GM18505 (cell line): ENCODE measurements around the gene CPEB3.
"Not testable (repeated sequence)": the region's sequence is repeated elsewhere in the genome, so short reads cannot be mapped to it uniquely, and the experiment has no call there.

Experiments
- ATAC-seq: cut with Tn5 transposase; IDR thresholded peaks from one replicate; pipeline ENCODE4 v1.9.1; 2021; ENCODE audit not compliant: unreplicated experiment
- POLR2A ChIP-seq: IDR thresholded peaks from 4 replicates; pipeline ENCODE4 v1.6.1; 2011; ENCODE audit warnings: borderline replicate concordance; ENCODE audit not compliant: insufficient read depth, insufficient read length; ENCODE audit errors: extremely low read depth

Gene CPEB3

DNA sequence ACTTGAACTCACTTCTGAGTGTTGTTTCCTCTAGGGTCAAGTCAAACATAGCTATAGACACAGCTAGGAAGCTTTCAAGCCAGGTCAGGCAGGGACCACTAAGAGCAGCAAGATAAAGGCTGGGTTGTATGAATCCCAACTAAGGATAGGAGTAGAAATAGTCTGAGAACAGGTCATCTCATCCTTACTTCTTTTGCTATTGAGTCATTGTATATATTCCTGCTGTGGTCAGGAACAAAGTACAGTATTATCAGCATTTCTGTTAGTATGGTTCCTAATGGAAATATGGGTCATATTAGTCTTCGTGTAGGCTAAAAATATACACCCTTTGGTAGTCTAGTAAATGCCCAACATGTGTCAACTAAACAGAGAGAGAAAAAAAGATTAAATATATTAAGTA lies 222.0 kb downstream of the CPEB3 start:
- no peak for ATAC-seq
- TF ChIP-seq POLR2A = no peak

- no peak for ATAC-seq
- no peak for TF ChIP-seq POLR2A
Measured at GRCh38 chr10:92066386-92066785, 224.5 kb downstream of the CPEB3 start.

GRCh38 chr10:92064506-92064905 lies 226.4 kb downstream of the CPEB3 start:
- no peak for ATAC-seq
- TF ChIP-seq POLR2A = no peak

GRCh38 chr10:92062273-92062672 lies 228.6 kb downstream of the CPEB3 start:
- ATAC-seq = no peak
- TF ChIP-seq POLR2A = no peak

- TF ChIP-seq POLR2A = no peak
- ATAC-seq = no peak
Measured at GRCh38 chr10:92054807-92055206, 236.1 kb downstream of the CPEB3 start.

DNA sequence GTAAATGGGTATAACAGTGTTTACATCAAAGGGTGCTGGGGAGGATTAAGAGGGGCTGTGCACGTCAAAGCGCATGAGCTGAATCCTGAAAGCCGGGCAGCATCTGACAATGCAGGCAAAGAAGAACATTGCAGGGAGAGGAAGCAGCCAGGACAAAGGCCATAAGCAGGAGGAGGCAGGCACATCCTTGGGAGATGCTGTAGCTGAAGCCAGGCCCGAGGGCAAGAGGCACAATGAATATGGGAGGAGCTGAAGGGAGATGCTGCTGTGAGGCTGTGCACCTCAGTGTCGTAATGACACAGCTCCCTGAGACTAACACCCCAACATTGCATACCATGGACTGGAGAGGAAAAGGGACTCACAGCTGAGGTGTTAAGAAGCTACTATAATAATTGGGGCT lies 238.1 kb downstream of the CPEB3 start:
- no peak for ATAC-seq

DNA sequence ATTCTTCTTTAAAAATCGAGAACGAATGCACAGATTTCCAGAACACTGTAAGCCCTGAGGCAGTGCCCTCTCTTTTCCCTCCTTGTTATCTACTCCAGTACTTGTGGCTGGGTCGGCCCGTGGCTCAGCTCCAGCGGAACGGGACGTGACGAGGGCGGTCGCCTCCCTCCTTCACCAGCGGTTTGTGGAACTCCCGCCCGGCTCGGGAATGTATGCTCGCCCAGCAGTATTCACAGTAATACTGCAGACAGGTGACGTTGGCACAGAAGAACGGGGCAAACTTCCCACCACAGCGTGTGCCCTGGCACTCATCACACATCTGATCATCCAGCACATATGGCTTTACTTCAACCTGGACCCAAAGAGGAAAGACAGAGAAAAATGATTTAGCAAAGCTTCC lies 238.8 kb downstream of the CPEB3 start:
- TF ChIP-seq POLR2A = no peak
- no peak for ATAC-seq

More for the DNA sequence above, 238.1 kb downstream of the CPEB3 start:
- no peak for TF ChIP-seq POLR2A

DNA sequence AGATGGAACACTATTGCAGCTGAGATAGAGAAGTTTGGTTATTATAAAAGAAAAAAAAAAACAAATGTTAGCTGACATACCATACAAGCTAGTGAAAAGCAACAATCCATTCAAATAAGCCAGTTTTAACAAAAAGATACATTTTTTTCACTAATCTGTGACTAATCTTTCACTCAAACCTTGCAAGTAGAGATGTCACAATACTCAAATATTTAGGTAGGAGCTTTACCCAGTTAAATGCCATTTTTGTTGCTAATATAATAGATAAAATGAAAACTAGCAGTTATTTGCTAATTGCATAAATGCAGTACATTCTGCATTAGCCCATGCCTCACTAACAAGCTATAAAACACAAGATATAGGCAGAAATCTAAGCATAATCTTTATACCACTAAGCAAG lies 243.7 kb downstream of the CPEB3 start:
- no peak for TF ChIP-seq POLR2A
- no peak for ATAC-seq

- no peak for ATAC-seq
- no peak for TF ChIP-seq POLR2A
Measured at GRCh38 chr10:92045641-92046106, 245.2 kb downstream of the CPEB3 start.

DNA sequence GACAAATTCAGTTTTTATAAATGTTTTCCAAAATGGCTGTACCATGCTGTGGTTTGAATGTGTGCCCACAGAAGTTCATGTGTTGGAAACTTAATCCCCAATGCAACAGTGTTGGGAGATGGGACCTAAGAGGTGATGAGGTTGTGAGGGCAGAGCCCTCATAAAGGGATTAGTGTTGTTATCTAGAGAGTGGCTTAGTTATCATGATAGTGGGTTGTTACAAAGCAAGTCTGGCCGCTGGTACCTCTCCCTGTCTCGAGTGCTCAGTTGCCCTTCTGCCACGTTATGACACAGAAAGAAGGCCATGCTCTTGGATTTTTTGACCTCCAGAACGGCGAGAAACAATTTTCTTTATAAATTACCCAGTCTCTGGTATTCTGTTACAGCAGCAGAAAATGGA lies 248.3 kb downstream of the CPEB3 start:
- no peak for ATAC-seq
- no peak for TF ChIP-seq POLR2A

DNA sequence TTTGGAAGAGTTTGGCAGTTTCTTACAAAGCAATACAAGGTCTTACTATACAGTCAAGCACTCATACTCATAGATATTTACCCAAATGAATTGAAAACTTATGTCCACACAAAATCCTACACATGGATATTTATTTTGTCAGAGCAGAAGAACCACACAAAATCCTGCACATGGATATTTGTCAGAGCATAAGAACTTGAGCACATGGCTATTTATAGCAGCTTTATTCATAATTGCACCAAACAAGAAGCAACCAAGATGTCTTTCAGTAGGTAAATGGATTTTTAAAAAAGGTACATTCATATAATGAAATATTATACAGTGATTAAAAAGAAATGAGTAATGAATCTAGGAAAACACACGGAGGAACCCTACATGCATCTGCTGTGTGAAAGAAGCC lies 251.9 kb downstream of the CPEB3 start:
- no peak for ATAC-seq
- TF ChIP-seq POLR2A = no peak

- ATAC-seq = not testable (repeated sequence)
Measured at GRCh38 chr10:92033070-92033469, 257.8 kb downstream of the CPEB3 start.

DNA sequence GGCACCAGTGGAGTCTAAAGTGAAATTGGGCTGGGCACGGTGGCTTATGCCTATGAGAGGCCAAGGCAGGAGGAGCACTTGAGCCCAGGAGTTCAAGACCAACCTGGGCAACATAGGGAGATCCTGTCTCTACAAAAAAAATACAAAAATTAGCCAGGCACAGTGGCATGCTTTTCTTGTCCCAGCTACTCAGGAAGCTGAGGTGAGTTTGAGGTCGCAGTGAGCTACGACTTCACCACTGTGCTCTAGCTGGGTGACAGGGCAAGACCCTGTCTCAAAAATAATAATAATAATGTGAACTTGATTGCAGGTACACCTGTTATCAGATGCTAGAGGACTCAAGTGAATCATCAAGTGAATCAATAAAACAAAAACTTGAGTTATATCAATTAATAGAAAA lies 259.3 kb downstream of the CPEB3 start:
- ATAC-seq = no peak
- no peak for TF ChIP-seq POLR2A

GRCh38 chr10:92027141-92027540 lies 263.7 kb downstream of the CPEB3 start:
- no peak for TF ChIP-seq POLR2A
- no peak for ATAC-seq

GRCh38 chr10:92025340-92025739 lies 265.5 kb downstream of the CPEB3 start:
- not testable (repeated sequence) for ATAC-seq

DNA sequence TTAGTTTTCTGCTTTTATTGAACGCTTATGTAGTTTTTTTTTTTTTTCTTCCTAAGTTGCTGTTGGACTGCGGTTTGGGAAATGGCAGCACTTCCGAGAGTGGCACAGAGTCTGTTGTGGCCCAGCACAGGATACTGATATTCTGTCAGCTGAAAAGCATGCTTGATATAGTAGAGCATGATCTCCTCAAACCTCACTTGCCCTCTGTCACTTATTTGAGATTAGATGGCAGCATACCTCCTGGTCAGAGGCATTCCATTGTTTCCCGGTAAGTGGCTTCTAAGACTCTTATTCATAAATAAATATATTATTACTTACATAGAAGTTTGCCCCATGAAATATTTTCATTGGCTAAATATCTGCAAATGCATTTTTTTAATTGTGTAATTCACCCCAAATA lies 266.2 kb downstream of the CPEB3 start:
- ATAC-seq = no peak
- TF ChIP-seq POLR2A = no peak

DNA sequence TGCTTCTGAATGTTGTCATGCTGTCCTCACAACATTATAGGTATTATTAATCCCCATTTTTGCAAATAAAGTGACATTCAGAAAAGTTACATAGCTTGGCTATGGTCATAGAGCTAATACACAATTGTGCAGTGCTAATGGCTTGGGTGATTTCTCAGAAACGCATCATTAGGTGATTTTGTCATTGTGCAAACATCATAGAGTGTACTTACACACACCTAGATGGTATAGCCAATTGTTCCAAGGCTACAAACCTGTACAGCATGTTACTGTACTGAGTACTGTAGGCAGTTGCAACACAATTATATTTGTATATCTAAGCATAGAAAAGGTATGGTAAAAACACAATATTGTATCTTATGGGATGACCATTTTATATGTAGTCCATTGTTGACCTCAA lies 276.3 kb downstream of the CPEB3 start:
- no peak for ATAC-seq
- no peak for TF ChIP-seq POLR2A
